K562 (cell line): ENCODE data around the gene BTBD2. TPM values are rescaled to one million over a fixed set of nuclear protein-coding genes. Genes with fewer than 3 reads are reported as not detected.
A peak's percentile ranks its signal among the peaks of the same experiment; 100 is the strongest.

Source experiments
- HNRNPK ChIP-seq: fragments of 200-400 bp; formaldehyde crosslinking; IDR thresholded peaks from one replicate; pipeline ENCODE4 v1.6.1; 2018; ENCODE audit warnings: mild to moderate bottlenecking, low read depth, low read length; ENCODE audit not compliant: poor library complexity, severe bottlenecking
- JUND ChIP-seq, 2 experiments: IDR thresholded peaks; 2 replicates in 1 of 2; 3 replicates in 1 of 2; pipeline ENCODE4 v1.6.1; 2011; ENCODE audit warnings: borderline replicate concordance in 2 of 2, low read depth in 2 of 2, low read length in 2 of 2, improper control_type of control experiment in 1 of 2, missing biosample characterization in 1 of 2, missing genetic modification characterization in 1 of 2, missing genetic modification reagents in 1 of 2
- KLF1 ChIP-seq: fragments of 450-650 bp; IDR thresholded peaks from 2 replicates; pipeline ENCODE4 v1.6.1; 2016; ENCODE audit warnings: missing genetic modification characterization, missing compliant biosample characterization
- NBN ChIP-seq: fragments of 450-650 bp; IDR thresholded peaks from 2 replicates; pipeline ENCODE4 v1.6.1; 2016; ENCODE audit warnings: low read depth, mild to moderate bottlenecking
- POLR2G ChIP-seq: fragments of 200-400 bp; formaldehyde crosslinking; IDR thresholded peaks from 2 replicates; pipeline ENCODE4 v1.6.1; 2017; ENCODE audit warnings: low read depth, mild to moderate bottlenecking, antibody characterized with exemption, low read length, moderate library complexity
- PURB ChIP-seq: sonication (generic); formaldehyde crosslinking; IDR thresholded peaks from 2 replicates; pipeline ENCODE4 v1.9.0; 2021; ENCODE audit warnings: low read depth, mild to moderate bottlenecking, missing genetic modification reagents
- SMARCC2 ChIP-seq: fragments of 450-650 bp; IDR thresholded peaks from 2 replicates; pipeline ENCODE4 v1.6.1; 2017; ENCODE audit warnings: antibody characterized with exemption, moderate library complexity, mild to moderate bottlenecking, low read depth
- TEAD2 ChIP-seq: fragments of 450-650 bp; IDR thresholded peaks from 2 replicates; pipeline ENCODE4 v1.6.1; 2016; ENCODE audit warnings: missing genetic modification characterization, control low read depth, missing compliant biosample characterization
- ZNF174 ChIP-seq: fragments of 250-450 bp; sonication (Bioruptor Pico); IDR thresholded peaks from 2 replicates; pipeline ENCODE4 v1.4.0; 2020; ENCODE audit warnings: mild to moderate bottlenecking
- ZNF224 ChIP-seq: sonication (generic); formaldehyde crosslinking; IDR thresholded peaks from 2 replicates; pipeline ENCODE4 v1.8.0; 2022; ENCODE audit warnings: mild to moderate bottlenecking, missing genetic modification reagents
- ZNF347 ChIP-seq: fragments of 450-650 bp; formaldehyde crosslinking; IDR thresholded peaks from 2 replicates; pipeline ENCODE4 v1.4.0; 2020; ENCODE audit warnings: low read depth, mild to moderate bottlenecking, moderate library complexity
- ZNF444 ChIP-seq: fragments of 250-450 bp; sonication (Bioruptor Pico); IDR thresholded peaks from 2 replicates; pipeline ENCODE4 v1.4.0; 2020; ENCODE audit warnings: mild to moderate bottlenecking, moderate library complexity
- ZNF589 ChIP-seq: fragments of 200-800 bp; sonication (Bioruptor generic); IDR thresholded peaks from 2 replicates; pipeline ENCODE4 v1.6.1; 2016; ENCODE audit warnings: low read depth, missing genetic modification characterization, missing compliant biosample characterization
- ZNF695 ChIP-seq: fragments of 450-650 bp; formaldehyde crosslinking; IDR thresholded peaks from 2 replicates; pipeline ENCODE4 v1.4.0; 2020; ENCODE audit warnings: mild to moderate bottlenecking, moderate library complexity
- polyA plus RNA-seq, 8 experiments: library from polyadenylated mRNA; depleted of rRNA in 4 of 8; stranded (reverse) in 5 of 8; unstranded in 3 of 8; fragments of >200 nt; fragmentation: Nextera tagmentation in 2 of 8; fragmentation: Illumina TruSeq in 1 of 8; extraction: Ambion mirVana in 2 of 8; extraction: Trizol in 1 of 8; gene quantifications; 2 replicates each; pipeline versions ENCODE4 v1.2.1 to v1.2.3, GENCODE V29; 2011 to 2014; ENCODE audit warnings: inconsistent platforms in 1 of 8, missing spikeins in 1 of 8
- total RNA-seq, 7 experiments: library from RNA; depleted of rRNA in 6 of 7; stranded (reverse); fragments of >200 nt in 6 of 7; fragmentation: Illumina TruSeq in 2 of 7; extraction: Trizol in 2 of 7; gene quantifications; 2 replicates each; pipeline versions ENCODE4 v1.2.1 to v1.2.3, GENCODE V29; 2011 to 2021; ENCODE audit warnings: low replicate concordance in 1 of 7
- TF ChIP-seq, protein P1 (sequence below): sonication (generic); formaldehyde crosslinking; IDR thresholded peaks from 2 replicates; pipeline ENCODE4 v1.8.1; 2023; ENCODE audit warnings: mild to moderate bottlenecking, missing genetic modification reagents

BTBD2 gene
- total and polyA plus RNA-seq, 9 of the 15 experiments (the other 6 are each of a cell fraction or from before 2014, with no cell fraction given): 0.10 to 15.6 (median 6.9) TPM

DNA sequence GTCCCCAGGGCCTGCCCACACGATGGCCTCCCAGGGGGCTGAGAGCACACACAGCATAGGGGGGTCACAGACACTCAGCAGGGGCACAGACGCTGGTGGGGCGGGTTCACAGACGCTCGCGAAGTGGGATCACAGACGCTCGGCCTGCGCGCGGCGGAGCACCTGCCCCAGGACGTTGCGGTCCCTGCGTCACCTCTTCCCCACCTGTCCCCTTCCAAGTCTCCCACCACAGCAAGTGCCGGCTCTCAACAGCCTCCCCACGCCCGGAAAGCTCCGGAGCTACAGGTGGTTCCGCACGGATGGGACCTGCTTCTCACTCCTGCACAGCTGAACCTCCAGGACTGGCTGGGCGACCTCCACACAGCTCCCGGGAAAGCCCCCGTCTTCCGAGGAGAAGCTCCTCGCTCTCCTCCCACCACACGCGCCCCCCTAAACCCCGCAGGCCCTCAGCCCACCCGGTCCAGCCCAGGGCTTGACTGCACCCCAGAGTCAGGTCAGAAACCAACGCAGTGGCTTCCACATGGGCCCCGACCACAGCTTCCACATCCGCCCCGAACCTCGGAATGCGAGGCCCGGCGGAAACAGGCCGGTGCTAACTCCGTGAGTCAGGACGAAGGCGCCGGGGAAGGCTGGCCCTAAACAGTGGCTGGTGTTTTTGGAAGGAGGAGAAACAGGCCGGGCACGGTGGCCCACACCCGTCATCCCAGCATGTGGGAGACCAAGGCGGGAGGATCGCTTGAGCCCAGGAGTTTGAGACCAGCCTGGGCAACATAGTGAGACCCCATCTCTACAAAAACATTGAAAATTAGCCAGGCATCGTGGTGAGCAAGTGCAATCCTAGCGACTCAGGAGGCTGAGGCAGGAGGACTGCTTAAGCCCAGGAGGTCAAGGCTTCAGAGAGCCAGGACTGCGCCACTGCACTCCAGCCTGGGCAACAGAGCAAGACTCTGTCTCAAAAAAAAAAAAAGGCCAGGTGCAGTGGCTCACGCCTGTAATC, 16.5 kb downstream of the BTBD2 start (continued):
- TF ChIP-seq TEAD2 (tag) (no peak), JUND (IDR thresholded peaks at IDR 0.05; ENCODE audit: borderline replicate concordance, low read depth, low read length) (no peak), JUND (tag; IDR thresholded peaks at IDR 0.05; ENCODE audit: borderline replicate concordance, low read depth, low read length) (no peak), ZNF695 (no peak), NBN (no peak), POLR2G (peak; percentile 63), SMARCC2 (no peak), HNRNPK (no peak), ZNF444 (no peak), PURB (CRISPR knock-in tag) (no peak), ZNF174 (CRISPR knock-in tag) (no peak), KLF1 (no peak), ZNF347 (CRISPR knock-in tag) (no peak), ZNF224 (no peak), ZNF589 (no peak)
- TF ChIP-seq, protein P1, sequence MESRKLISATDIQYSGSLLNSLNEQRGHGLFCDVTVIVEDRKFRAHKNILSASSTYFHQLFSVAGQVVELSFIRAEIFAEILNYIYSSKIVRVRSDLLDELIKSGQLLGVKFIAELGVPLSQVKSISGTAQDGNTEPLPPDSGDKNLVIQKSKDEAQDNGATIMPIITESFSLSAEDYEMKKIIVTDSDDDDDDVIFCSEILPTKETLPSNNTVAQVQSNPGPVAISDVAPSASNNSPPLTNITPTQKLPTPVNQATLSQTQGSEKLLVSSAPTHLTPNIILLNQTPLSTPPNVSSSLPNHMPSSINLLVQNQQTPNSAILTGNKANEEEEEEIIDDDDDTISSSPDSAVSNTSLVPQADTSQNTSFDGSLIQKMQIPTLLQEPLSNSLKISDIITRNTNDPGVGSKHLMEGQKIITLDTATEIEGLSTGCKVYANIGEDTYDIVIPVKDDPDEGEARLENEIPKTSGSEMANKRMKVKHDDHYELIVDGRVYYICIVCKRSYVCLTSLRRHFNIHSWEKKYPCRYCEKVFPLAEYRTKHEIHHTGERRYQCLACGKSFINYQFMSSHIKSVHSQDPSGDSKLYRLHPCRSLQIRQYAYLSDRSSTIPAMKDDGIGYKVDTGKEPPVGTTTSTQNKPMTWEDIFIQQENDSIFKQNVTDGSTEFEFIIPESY: 0 out of 2 replicates have a peak, but pooled peaks have one; percentile 42
